ENCODE measurements around the gene BCL11A. TPM values are rescaled to one million over a fixed set of nuclear protein-coding genes. Genes with fewer than 3 reads are reported as not detected.

The BCL11A gene
- 0.20 and 0.59 TPM in 2 replicates for total RNA-seq

DNA sequence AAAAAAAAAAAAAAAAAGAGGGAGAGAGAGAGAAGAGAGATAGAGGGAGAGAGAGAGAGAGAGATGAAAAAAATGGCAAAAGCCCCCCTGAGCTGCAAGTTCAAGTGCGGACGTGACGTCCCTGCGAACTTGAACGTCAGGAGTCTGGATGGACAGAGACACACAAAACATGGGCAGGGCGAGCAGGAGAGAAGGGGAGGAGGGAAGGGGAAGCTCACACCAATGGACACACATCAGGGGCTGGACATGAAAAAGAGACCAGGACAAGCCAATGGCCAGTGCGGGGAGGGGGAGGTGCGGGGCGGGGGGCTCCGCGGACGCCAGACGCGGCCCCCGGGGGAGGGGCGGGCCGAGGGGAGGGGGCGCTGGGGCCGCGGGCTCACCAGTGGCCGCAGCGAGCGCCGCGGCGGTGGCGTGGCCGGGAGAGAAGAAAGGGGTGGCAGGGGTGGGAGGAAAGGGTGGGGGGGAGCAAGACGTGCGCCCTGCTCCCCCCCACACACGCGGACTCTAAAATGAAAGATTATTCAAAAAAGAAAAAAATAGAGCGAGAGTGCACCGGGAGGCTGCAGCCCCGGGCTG lies at the start of gene BCL11A:
Gene BCL11A (minus strand): TSS at position 160 of the 579 bp plus-strand sequence. CDS start 384 bp downstream, outside the sequence.

Other genes with a start within 250 kb of the BCL11A start
- 13.1 and 17.3 TPM in 2 replicates for gene PAPOLG, start 202.6 kb upstream of the BCL11A start, total RNA-seq